Karpas-422 (cell line): ENCODE results near the gene ASPN. TPM values are rescaled to one million over a fixed set of nuclear protein-coding genes. Genes with fewer than 3 reads are reported as not detected.

Experiments used
- DNase-seq: peaks from one replicate; pipeline ENCODE4 v3.0.0-alpha.2; 2015
- H2AFZ ChIP-seq: fragments of 200-600 bp; sonication (generic); 2 replicates; pipeline ENCODE4 v1.6.1; 2014; ENCODE audit warnings: antibody characterized with exemption, low read length, mixed read lengths
- H3K27ac ChIP-seq: fragments of 200-600 bp; sonication (generic); 2 replicates; pipeline ENCODE4 v1.5.1; 2014; ENCODE audit warnings: mild to moderate bottlenecking, low read length, moderate library complexity
- H3K27me3 ChIP-seq: fragments of 200-600 bp; sonication (generic); 2 replicates; pipeline ENCODE4 v1.6.1; 2014; ENCODE audit warnings: low read length, mixed read lengths
- H3K36me3 ChIP-seq: fragments of 200-600 bp; sonication (generic); 2 replicates; pipeline ENCODE4 v1.6.1; 2014; ENCODE audit warnings: low read length, mixed read lengths; ENCODE audit not compliant: insufficient read depth
- H3K4me1 ChIP-seq: fragments of 200-600 bp; sonication (generic); 2 replicates; pipeline ENCODE4 v1.6.1; 2014; ENCODE audit warnings: mild to moderate bottlenecking, low read length, mixed read lengths
- H3K4me2 ChIP-seq: fragments of 200-600 bp; sonication (generic); 2 replicates; pipeline ENCODE4 v1.6.1; 2014; ENCODE audit warnings: low read length, low read depth, mild to moderate bottlenecking; ENCODE audit not compliant: poor library complexity, severe bottlenecking
- H3K4me3 ChIP-seq: fragments of 200-600 bp; sonication (generic); 2 replicates; pipeline ENCODE4 v1.5.1; 2014; ENCODE audit warnings: mild to moderate bottlenecking, antibody characterized with exemption, low read length, mixed read lengths
- H3K79me2 ChIP-seq: fragments of 200-600 bp; sonication (generic); 2 replicates; pipeline ENCODE4 v1.6.1; 2014; ENCODE audit warnings: mild to moderate bottlenecking, low read length, mixed read lengths
- H3K9ac ChIP-seq: fragments of 200-600 bp; sonication (generic); 2 replicates; pipeline ENCODE4 v1.6.0; 2014; ENCODE audit warnings: low read length
- H3K9me2 ChIP-seq: fragments of 200-600 bp; sonication (generic), shearing (Covaris generic); replicated peaks from 2 replicates; pipeline ENCODE4 v1.6.0; 2014; ENCODE audit warnings: mild to moderate bottlenecking, low read length, moderate library complexity; ENCODE audit not compliant: insufficient read depth
- H3K9me3 ChIP-seq: fragments of 300-700, 200-600 bp; sonication (generic); 2 replicates; pipeline ENCODE4 v1.6.1; 2014; ENCODE audit warnings: low read length, mixed read lengths
- H4K20me1 ChIP-seq: fragments of 200-600 bp; sonication (generic); 2 replicates; pipeline ENCODE4 v1.6.1; 2014; ENCODE audit warnings: mild to moderate bottlenecking, antibody characterized with exemption, low read length, low read depth; ENCODE audit not compliant: insufficient read depth
- total RNA-seq: library from RNA; depleted of rRNA; stranded (reverse); fragments of >200 nt; shearing (Covaris generic); gene quantifications from 2 replicates; pipeline ENCODE4 v1.2.3, GENCODE V29; 2014; ENCODE audit warnings: low replicate concordance

The ASPN gene
- total RNA-seq, 1 experiment from 2014 or later, result not detected

GRCh38 chr9:92488681-92489550 is 6.6 kb upstream of the ASPN start:
- Histone ChIP-seq H3K9me3 (no peaks in the 10 kb centered on the region), H3K27ac (no peak overlapping the region), H3K27me3 (no peaks in the 10 kb centered on the region), H2AFZ (no peak overlapping the region), H3K36me3 (no peaks in the 10 kb centered on the region), H3K4me1 (no peaks in the 10 kb centered on the region), H3K9me2 (no peaks in the 10 kb centered on the region), H3K79me2 (no peaks in the 10 kb centered on the region), H3K9ac (no peak overlapping the region), H3K4me2 (no peak overlapping the region), H3K4me3 (no peak overlapping the region), H4K20me1 (no peaks in the 10 kb centered on the region)
- DNase-seq, result no peak

GRCh38 chr9:92486371-92486770 is 4.1 kb upstream of the ASPN start:
- Histone ChIP-seq H3K9me2 (no peaks in the 10 kb centered on the region), H3K79me2 (0 out of 2 replicates have a peak, but pooled peaks cover 3% of the 10 kb centered on the region), H3K27me3 (no peaks in the 10 kb centered on the region), H4K20me1 (no peaks in the 10 kb centered on the region), H3K4me3 (no peak overlapping the region), H3K4me1 (peaks cover under 1% of the 10 kb centered on the region; the same call in 1 of the 2 replicates), H3K9me3 (no peaks in the 10 kb centered on the region), H3K4me2 (no peak overlapping the region), H3K27ac (no peak overlapping the region), H3K9ac (no peak overlapping the region), H2AFZ (no peak overlapping the region), H3K36me3 (no peaks in the 10 kb centered on the region)
- no peak for DNase-seq

GRCh38 chr9:92484563-92484962 is 2.3 kb upstream of the ASPN start:
- no peak for DNase-seq
- no peaks in the 10 kb centered on the region for H3K36me3 ChIP-seq
- no peaks in the 10 kb centered on the region for H3K9me2 ChIP-seq
- H3K9ac ChIP-seq, result no peak overlapping the region
- 0 out of 2 replicates have a peak, but pooled peaks cover 3% of the 10 kb centered on the region for H3K79me2 ChIP-seq
- H2AFZ ChIP-seq, result no peak overlapping the region
- no peak overlapping the region for H3K4me3 ChIP-seq
- H3K4me1 ChIP-seq, result peaks cover 6% of the 10 kb centered on the region; the same call in 1 of the 2 replicates
- no peaks in the 10 kb centered on the region for H3K9me3 ChIP-seq
- no peak overlapping the region for H3K4me2 ChIP-seq
- no peaks in the 10 kb centered on the region for H3K27me3 ChIP-seq
- H4K20me1 ChIP-seq, result no peaks in the 10 kb centered on the region
- no peak overlapping the region for H3K27ac ChIP-seq

GRCh38 chr9:92483627-92484545 is 1.6 kb upstream of the ASPN start:
- DNase-seq, result no peak
- Histone ChIP-seq H3K27me3 (no peaks in the 10 kb centered on the region), H3K36me3 (no peaks in the 10 kb centered on the region), H3K4me1 (peaks cover 6% of the 10 kb centered on the region; the same call in 1 of the 2 replicates), H3K4me2 (no peak overlapping the region), H3K9me2 (no peaks in the 10 kb centered on the region), H4K20me1 (no peaks in the 10 kb centered on the region), H3K9me3 (no peaks in the 10 kb centered on the region), H3K4me3 (no peak overlapping the region), H2AFZ (no peak overlapping the region), H3K27ac (no peak overlapping the region), H3K9ac (no peak overlapping the region), H3K79me2 (peaks cover 7% of the 10 kb centered on the region; the same call in 1 of the 2 replicates)

GRCh38 chr9:92482805-92483204 is 499 bp upstream of the ASPN start:
- H3K9ac ChIP-seq, result no peak overlapping the region
- H3K9me2 ChIP-seq, result no peaks in the 10 kb centered on the region
- H3K9me3 ChIP-seq, result no peaks in the 10 kb centered on the region
- no peak overlapping the region for H3K4me2 ChIP-seq
- H3K27ac ChIP-seq, result no peak overlapping the region
- H2AFZ ChIP-seq, result no peak overlapping the region
- H3K36me3 ChIP-seq, result no peaks in the 10 kb centered on the region
- H3K4me3 ChIP-seq, result no peak overlapping the region
- H3K27me3 ChIP-seq, result no peaks in the 10 kb centered on the region
- DNase-seq, result no peak
- H4K20me1 ChIP-seq, result no peaks in the 10 kb centered on the region
- peaks cover 6% of the 10 kb centered on the region; the same call in 1 of the 2 replicates for H3K4me1 ChIP-seq
- peaks cover 7% of the 10 kb centered on the region; the same call in 1 of the 2 replicates for H3K79me2 ChIP-seq

- Histone ChIP-seq H3K9ac (no peak overlapping the region), H3K4me3 (no peak overlapping the region), H3K4me2 (no peak overlapping the region), H3K9me2 (no peaks in the 10 kb centered on the region), H3K27me3 (no peaks in the 10 kb centered on the region), H3K9me3 (no peaks in the 10 kb centered on the region), H3K4me1 (peaks cover 6% of the 10 kb centered on the region; the same call in 1 of the 2 replicates), H4K20me1 (no peaks in the 10 kb centered on the region), H3K79me2 (peaks cover 7% of the 10 kb centered on the region; the same call in 1 of the 2 replicates), H2AFZ (no peak overlapping the region), H3K36me3 (no peaks in the 10 kb centered on the region), H3K27ac (no peak overlapping the region)
- no peak for DNase-seq
Observed at GRCh38 chr9:92480986-92481633, 1.2 kb downstream of the ASPN start.

GRCh38 chr9:92480291-92480771 is 2.0 kb downstream of the ASPN start:
- H3K36me3 ChIP-seq, result no peaks in the 10 kb centered on the region
- no peaks in the 10 kb centered on the region for H4K20me1 ChIP-seq
- H3K79me2 ChIP-seq, result peaks cover 7% of the 10 kb centered on the region; the same call in 1 of the 2 replicates
- H3K9me2 ChIP-seq, result no peaks in the 10 kb centered on the region
- H3K27ac ChIP-seq, result no peak overlapping the region
- no peak overlapping the region for H2AFZ ChIP-seq
- no peak overlapping the region for H3K4me2 ChIP-seq
- peaks cover 6% of the 10 kb centered on the region; the same call in 1 of the 2 replicates for H3K4me1 ChIP-seq
- no peak overlapping the region for H3K4me3 ChIP-seq
- DNase-seq, result no peak
- H3K27me3 ChIP-seq, result no peaks in the 10 kb centered on the region
- H3K9ac ChIP-seq, result no peak overlapping the region
- no peaks in the 10 kb centered on the region for H3K9me3 ChIP-seq
